PC-3 (cell line): ENCODE measurements around the gene SMYD2. TPM values are rescaled to one million over a fixed set of nuclear protein-coding genes. Genes with fewer than 3 reads are reported as not detected.

Experiments used
- ATAC-seq: fragments of 200-7000 bp; cut with Tn5 transposase; 2 replicates; pipeline ENCODE4 v1.9.1; 2020; ENCODE audit warnings: mild to moderate bottlenecking, moderate library complexity
- BruUV-seq: library from RNA; stranded (reverse); fragments of 400-500 nt; replicated peaks from 2 replicates; lab custom pipeline; 2021; lab: Mats Ljungman, UMichigan
- CTCF ChIA-PET: fragments of 300-600 bp; sonication (Branson Sonifier 250); formaldehyde crosslinking; loops from one replicate; lab custom pipeline; 2022; ENCODE audit warnings: antibody characterized with exemption; lab: Charles Lee
- POLR2A ChIA-PET: fragments of 300-600 bp; sonication (Branson Sonifier 250); formaldehyde crosslinking; loops from one replicate; lab custom pipeline; 2022; ENCODE audit warnings: antibody characterized with exemption; ENCODE audit not compliant: unreplicated experiment; lab: Charles Lee
- DNase-seq: peaks from one replicate; pipeline ENCODE4 v3.0.0-alpha.2; 2015
- H2AFZ ChIP-seq: fragments of 300-600 bp; sonication (generic); 2 replicates; pipeline ENCODE4 v1.6.0; 2016; ENCODE audit warnings: antibody characterized with exemption, low read length
- H3F3A ChIP-seq: fragments of 300-600 bp; sonication (generic); one replicate; pipeline ENCODE4 v1.6.0; 2017; ENCODE audit warnings: antibody characterized with exemption, low read length, control low read depth, mild to moderate bottlenecking; ENCODE audit not compliant: unreplicated experiment
- H3K27ac ChIP-seq: fragments of 300-600 bp; sonication (generic); 2 replicates; pipeline ENCODE4 v1.5.1; 2016; ENCODE audit warnings: mild to moderate bottlenecking, low read length
- H3K27me3 ChIP-seq: fragments of 300-600 bp; sonication (generic); 2 replicates; pipeline ENCODE4 v1.6.1; 2016; ENCODE audit warnings: low read length, mixed read lengths
- H3K36me3 ChIP-seq: fragments of 300-600 bp; sonication (generic); 2 replicates; pipeline ENCODE4 v1.6.1; 2016; ENCODE audit warnings: low read depth, mixed run types, low read length, mixed read lengths
- H3K4me1 ChIP-seq: fragments of 300-600 bp; sonication (generic); 2 replicates; pipeline ENCODE4 v1.5.1; 2016; ENCODE audit warnings: low read length; ENCODE audit not compliant: insufficient read depth
- H3K4me2 ChIP-seq: fragments of 300-600 bp; sonication (generic); 2 replicates; pipeline ENCODE4 v1.6.0; 2016; ENCODE audit warnings: low read length
- H3K4me3 ChIP-seq: fragments of 300-600 bp; sonication (generic); 2 replicates; pipeline ENCODE4 v1.5.1; 2016; ENCODE audit warnings: mild to moderate bottlenecking, low read length, mixed read lengths
- H3K79me2 ChIP-seq: fragments of 300-600 bp; sonication (generic); 2 replicates; pipeline ENCODE4 v1.6.1; 2017; ENCODE audit warnings: low read length, mixed read lengths
- H3K9ac ChIP-seq: fragments of 300-600 bp; sonication (generic); 2 replicates; pipeline ENCODE4 v1.6.0; 2016; ENCODE audit warnings: mild to moderate bottlenecking, low read length
- H3K9me2 ChIP-seq: fragments of 300-600 bp; sonication (generic); replicated peaks from 2 replicates; pipeline ENCODE4 v1.6.1; 2016; ENCODE audit warnings: mixed run types, low read length, mixed read lengths
- H3K9me3 ChIP-seq: fragments of 300-600 bp; sonication (generic); 2 replicates; pipeline ENCODE4 v1.6.1; 2016; ENCODE audit warnings: low read length, mixed read lengths
- H4K20me1 ChIP-seq: fragments of 300-600 bp; sonication (generic); 2 replicates; pipeline ENCODE4 v1.6.1; 2016; ENCODE audit warnings: low read length, mixed read lengths
- EZH2 ChIP-seq: fragments of 300-600 bp; sonication (generic); IDR thresholded peaks from one replicate; pipeline ENCODE4 v1.6.1; 2017; ENCODE audit warnings: antibody characterized with exemption, mild to moderate bottlenecking, low read length; ENCODE audit not compliant: unreplicated experiment
- EZH2phosphoT487 ChIP-seq: fragments of 300-600 bp; sonication (generic); IDR thresholded peaks from 2 replicates; pipeline ENCODE4 v1.6.1; 2018; ENCODE audit warnings: mild to moderate bottlenecking, antibody characterized with exemption, low read length, borderline replicate concordance
- intact Hi-C: fragments of 100-400 bp; cut with micrococcal nuclease; formaldehyde crosslinking; loops from 2 replicates; pipeline ENCODE4 v1.9.0; 2023
- total RNA-seq: library from RNA; depleted of rRNA; stranded (reverse); fragments of >200 nt; gene quantifications from 2 replicates; pipeline ENCODE4 v1.2.3, GENCODE V29; 2014
- TF ChIP-seq, protein P1 (sequence below): fragments of 300-600 bp; sonication (generic); conservative IDR thresholded peaks from 2 replicates; pipeline ENCODE4 v1.5.1; 2017; ENCODE audit warnings: antibody characterized with exemption, low read depth, mild to moderate bottlenecking, low read length

SMYD2 gene
- total RNA-seq, 1 experiment from 2014 or later: 124 TPM

DNA sequence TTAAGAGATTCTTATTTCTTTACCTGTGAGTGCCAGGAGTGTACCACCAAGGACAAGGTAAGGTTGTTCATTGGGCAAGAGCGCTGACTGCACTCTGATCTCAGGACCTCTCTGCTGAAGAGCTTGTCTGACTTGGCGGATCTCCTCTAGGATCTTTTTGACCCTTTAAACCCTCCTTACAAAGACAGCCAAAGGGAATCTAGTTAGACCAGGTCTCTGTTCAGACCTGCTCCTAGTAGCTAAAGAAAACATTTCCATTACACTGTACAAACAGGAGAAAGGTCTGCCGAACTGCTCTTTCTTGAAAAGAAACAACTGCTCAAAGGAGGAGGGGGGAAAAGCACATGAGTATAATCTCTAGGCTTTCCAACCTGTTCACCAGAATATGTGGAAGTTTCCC, 49.3 kb downstream of the SMYD2 start:
- Histone ChIP-seq H3K36me3 (peaks cover 16% of the 10 kb centered on the region; the same call in 1 of the 2 replicates), H3K4me1 (peaks cover 4% of the 10 kb centered on the region), H3K27me3 (no peaks in the 10 kb centered on the region), H3K9ac (no peak overlapping the region), H3K4me2 (no peak overlapping the region), H3K9me3 (no peaks in the 10 kb centered on the region), H4K20me1 (no peaks in the 10 kb centered on the region), H3K4me3 (no peak overlapping the region), H3K9me2 (no peaks in the 10 kb centered on the region), H2AFZ (no peak overlapping the region), H3K27ac (no peak overlapping the region), H3F3A (no peaks in the 10 kb centered on the region), H3K79me2 (no peaks in the 10 kb centered on the region)
- DNase-seq (no peak), ATAC-seq (no peak)
- TF ChIP-seq EZH2phosphoT487 (no peak), EZH2 (no peak)
- TF ChIP-seq, protein P1, sequence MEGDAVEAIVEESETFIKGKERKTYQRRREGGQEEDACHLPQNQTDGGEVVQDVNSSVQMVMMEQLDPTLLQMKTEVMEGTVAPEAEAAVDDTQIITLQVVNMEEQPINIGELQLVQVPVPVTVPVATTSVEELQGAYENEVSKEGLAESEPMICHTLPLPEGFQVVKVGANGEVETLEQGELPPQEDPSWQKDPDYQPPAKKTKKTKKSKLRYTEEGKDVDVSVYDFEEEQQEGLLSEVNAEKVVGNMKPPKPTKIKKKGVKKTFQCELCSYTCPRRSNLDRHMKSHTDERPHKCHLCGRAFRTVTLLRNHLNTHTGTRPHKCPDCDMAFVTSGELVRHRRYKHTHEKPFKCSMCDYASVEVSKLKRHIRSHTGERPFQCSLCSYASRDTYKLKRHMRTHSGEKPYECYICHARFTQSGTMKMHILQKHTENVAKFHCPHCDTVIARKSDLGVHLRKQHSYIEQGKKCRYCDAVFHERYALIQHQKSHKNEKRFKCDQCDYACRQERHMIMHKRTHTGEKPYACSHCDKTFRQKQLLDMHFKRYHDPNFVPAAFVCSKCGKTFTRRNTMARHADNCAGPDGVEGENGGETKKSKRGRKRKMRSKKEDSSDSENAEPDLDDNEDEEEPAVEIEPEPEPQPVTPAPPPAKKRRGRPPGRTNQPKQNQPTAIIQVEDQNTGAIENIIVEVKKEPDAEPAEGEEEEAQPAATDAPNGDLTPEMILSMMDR: no peak
- BruUV-seq: no TSS peak
- CTCF ChIA-PET: interaction anchor here (0.5 to 4.1 kb wide), 2 partner anchors 116 to 257 kb away, joined by 3 to 53 read pairs; no protein-coding TSS in a partner anchor
- POLR2A ChIA-PET: no interaction called here
- intact Hi-C loops: loop anchor here (5.0 kb wide), 1 partner anchor 222 kb away; the partner anchor contains the start of gene PTPN14

GRCh38 chr1:214330715-214331114, 49.8 kb downstream of the SMYD2 start:
- ChIA-PET CTCF (interaction anchor here (0.5 to 4.1 kb wide), 3 partner anchors 117 to 257 kb away, joined by 3 to 53 read pairs (median 36); no protein-coding TSS in a partner anchor), POLR2A (no interaction called here)
- ATAC-seq (no peak), DNase-seq (no peak)
- Histone ChIP-seq H3K4me2 (no peak overlapping the region), H3F3A (no peaks in the 10 kb centered on the region), H3K4me1 (peaks cover 4% of the 10 kb centered on the region), H3K27me3 (no peaks in the 10 kb centered on the region), H2AFZ (no peak overlapping the region), H3K9me2 (no peaks in the 10 kb centered on the region), H3K36me3 (peaks cover 16% of the 10 kb centered on the region; the same call in 1 of the 2 replicates), H4K20me1 (no peaks in the 10 kb centered on the region), H3K9me3 (no peaks in the 10 kb centered on the region), H3K79me2 (no peaks in the 10 kb centered on the region), H3K9ac (no peak overlapping the region), H3K27ac (no peak overlapping the region), H3K4me3 (no peak overlapping the region)
- TF ChIP-seq EZH2phosphoT487 (no peak), EZH2 (no peak)
- TF ChIP-seq, protein P1: no peak
- intact Hi-C loops: loop anchor here (5.0 kb wide), 1 partner anchor 222 kb away; the partner anchor contains the start of gene PTPN14
- BruUV-seq: no TSS peak

DNA sequence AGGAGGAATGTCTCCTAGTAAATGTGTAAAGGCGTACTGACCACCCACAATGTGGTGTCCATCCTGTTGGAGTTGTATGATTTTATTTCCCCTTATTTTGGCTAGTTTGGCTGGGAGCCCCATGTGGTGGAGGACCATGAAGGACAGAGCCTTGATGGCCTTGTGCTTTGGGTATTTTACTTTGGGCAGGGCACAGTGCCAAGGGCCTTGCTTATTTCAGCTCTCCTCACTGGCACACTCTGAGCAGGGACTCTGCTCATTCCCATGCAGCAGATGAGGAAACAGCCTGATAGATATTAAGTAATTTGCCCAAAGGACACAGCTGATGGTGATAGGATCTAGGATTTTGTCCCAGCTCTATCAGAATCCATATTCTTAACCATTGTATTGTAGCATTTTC, 50.2 kb downstream of the SMYD2 start:
- POLR2A ChIA-PET: interaction anchor here (1.0 kb wide), 1 partner anchor 220 kb away, joined by 7 read pairs; the partner anchor contains the start of gene PTPN14
- intact Hi-C loops: loop anchor here (5.0 kb wide), 1 partner anchor 221 kb away; the partner anchor contains the start of gene PTPN14

More for the DNA sequence above, 50.2 kb downstream of the SMYD2 start:
- no peaks in the 10 kb centered on the region for H3F3A ChIP-seq
- no peak overlapping the region for H3K4me2 ChIP-seq
- H3K9me3 ChIP-seq: no peaks in the 10 kb centered on the region
- CTCF ChIA-PET: interaction anchor here (0.6 to 3.3 kb wide), 20 partner anchors 14 to 1195 kb away, joined by 3 to 46 read pairs (median 4); no protein-coding TSS in a partner anchor
- H3K9me2 ChIP-seq: no peaks in the 10 kb centered on the region
- peaks cover 4% of the 10 kb centered on the region for H3K4me1 ChIP-seq
- TF ChIP-seq EZH2 (no peak), EZH2phosphoT487 (no peak)
- TF ChIP-seq, protein P1: no peak
- H4K20me1 ChIP-seq: no peaks in the 10 kb centered on the region
- no TSS peak for BruUV-seq
- no peak overlapping the region for H2AFZ ChIP-seq
- H3K27me3 ChIP-seq: no peaks in the 10 kb centered on the region
- no peak for ATAC-seq
- no peak overlapping the region for H3K9ac ChIP-seq
- no peak overlapping the region for H3K27ac ChIP-seq
- H3K4me3 ChIP-seq: no peak overlapping the region
- DNase-seq: no peak
- peaks cover 16% of the 10 kb centered on the region; the same call in 1 of the 2 replicates for H3K36me3 ChIP-seq
- no peaks in the 10 kb centered on the region for H3K79me2 ChIP-seq
